Mucosa of descending colon (tissue), 3 donors: ENCODE data around the gene F10. TPM values are rescaled to one million over a fixed set of nuclear protein-coding genes. Genes with fewer than 3 reads are reported as not detected.
"Not testable (repeated sequence)": the region's sequence is repeated elsewhere in the genome, so short reads cannot be mapped to it uniquely, and the experiment has no call there.

Experiments
- ATAC-seq: fragments of 200-7000 bp; cut with Tn5 transposase; one replicate; pipeline ENCODE4 v1.9.1; 2020; ENCODE audit warnings: mild to moderate bottlenecking, moderate library complexity
- DNase-seq, 3 donors: peaks; one replicate each; pipeline ENCODE4 v3.0.0-alpha.2; 2020
- H3K36me3 ChIP-seq: fragments of 200-600 bp; one replicate; pipeline ENCODE4 v1.8.0; 2021; ENCODE audit warnings: low read depth, mild to moderate bottlenecking
- H3K4me1 ChIP-seq: fragments of 200-600 bp; one replicate; pipeline ENCODE4 v1.8.0; 2021; ENCODE audit warnings: low read depth, mild to moderate bottlenecking
- H3K4me3 ChIP-seq: fragments of 200-600 bp; one replicate; pipeline ENCODE4 v1.8.0; 2021; ENCODE audit warnings: mild to moderate bottlenecking
- H3K9me3 ChIP-seq: fragments of 200-600 bp; one replicate; pipeline ENCODE4 v1.8.0; 2021; ENCODE audit warnings: mild to moderate bottlenecking
- CTCF ChIP-seq: fragments of 200-600 bp; IDR thresholded peaks from one replicate; pipeline ENCODE4 v1.8.0; 2022; ENCODE audit warnings: antibody characterized with exemption, mild to moderate bottlenecking
- intact Hi-C, 2 donors: fragments of 100-400 bp; cut with DNase I in 1 of 2; cut with micrococcal nuclease in 1 of 2; formaldehyde crosslinking; loops; one replicate each; pipeline versions ENCODE4 v1.11.0 to v1.11.1; 2022; cut with DNase I, micrococcal nuclease
- total RNA-seq, 3 donors: library from RNA; stranded (reverse); fragmentation: NEBNext Ultra II Directional in 2 of 3; extraction: Animal tissue kit (Norgen Biotek cat#: 25700) in 2 of 3; gene quantifications; one replicate each; pipeline versions ENCODE4 v1.2.1 to v1.2.4, GENCODE V29; 2021 to 2023
- donor health status: DM: no; HTN: no; CAD: no; lungs with moderate emphysema.
- donor health status: DM: no; HTN: no; CAD: no.
- donor health status: DM: no; HTN: yes; CAD: no.

The F10 gene
- total RNA-seq, 3 donors from 2014 or later: 1.3 to 3.5 (median 2.0) TPM

- TF ChIP-seq CTCF: no peak
- DNase-seq: peak in 1 of 3 donors; percentile 44
- Histone ChIP-seq H3K9me3 (no peaks in the 10 kb centered on the region), H3K4me1 (no peaks in the 10 kb centered on the region), H3K36me3 (no peaks in the 10 kb centered on the region), H3K4me3 (no peak overlapping the region)
- intact Hi-C loops: no loop called here
- no peak for ATAC-seq
Measured at GRCh38 chr13:113076681-113077401, 45.8 kb upstream of the F10 start.

- DNase-seq (peak in 1 of 3 donors; percentile 29), ATAC-seq (no peak)
- H3K4me1 ChIP-seq: no peaks in the 10 kb centered on the region
- no peaks in the 10 kb centered on the region for H3K36me3 ChIP-seq
- no peaks in the 10 kb centered on the region for H3K9me3 ChIP-seq
- intact Hi-C loops: no loop called here
- no peak for TF ChIP-seq CTCF
- H3K4me3 ChIP-seq: no peak overlapping the region
Measured at GRCh38 chr13:113077566-113077952, 45.0 kb upstream of the F10 start.

GRCh38 chr13:113077953-113078901, 44.4 kb upstream of the F10 start:
- Histone ChIP-seq H3K4me3 (no peak overlapping the region), H3K4me1 (no peaks in the 10 kb centered on the region), H3K36me3 (no peaks in the 10 kb centered on the region), H3K9me3 (no peaks in the 10 kb centered on the region)
- TF ChIP-seq CTCF: no peak
- DNase-seq: peak in 1 of 3 donors; percentile 46
- intact Hi-C loops: no loop called here
- ATAC-seq: no peak

- H3K4me3 ChIP-seq: no peak overlapping the region
- no peak for ATAC-seq
- intact Hi-C loops: no loop called here
- no peaks in the 10 kb centered on the region for H3K9me3 ChIP-seq
- H3K4me1 ChIP-seq: no peaks in the 10 kb centered on the region
- no peaks in the 10 kb centered on the region for H3K36me3 ChIP-seq
- no peak for TF ChIP-seq CTCF
- peak in 1 of 3 donors; percentile 23 for DNase-seq
Measured at GRCh38 chr13:113078902-113079780, 43.5 kb upstream of the F10 start.

GRCh38 chr13:113079781-113080080, 42.9 kb upstream of the F10 start:
- H3K4me1 ChIP-seq, H3K4me3 ChIP-seq, ATAC-seq, H3K36me3 ChIP-seq, intact Hi-C loops, H3K9me3 ChIP-seq, DNase-seq: not testable (repeated sequence)
